Stimulated activated CD8-positive, alpha-beta memory T cell treated with anti-CD3 and anti-CD28 coated beads, Interleukin-12 subunit alpha, Interleukin-12 subunit beta, amount 100 ng/mL, for 24 hours (primary cell): ENCODE data around the gene LHPP.
"Not testable (repeated sequence)": the region's sequence is repeated elsewhere in the genome, so short reads cannot be mapped to it uniquely, and the experiment has no call there.

Source experiments
- DNase-seq: peaks from one replicate; pipeline ENCODE4 v3.0.0-alpha.2; 2020; ENCODE audit errors: extremely low read depth

Gene LHPP

GRCh38 chr10:124573726-124574455 lies 112.3 kb downstream of the LHPP start:
- no peak for DNase-seq

GRCh38 chr10:124574456-124575070 lies 112.9 kb downstream of the LHPP start:
- DNase-seq = no peak

GRCh38 chr10:124575107-124576035 lies 113.7 kb downstream of the LHPP start:
- no peak for DNase-seq

GRCh38 chr10:124576526-124577420 lies 115.2 kb downstream of the LHPP start:
- no peak for DNase-seq

GRCh38 chr10:124577651-124578050 lies 116.0 kb downstream of the LHPP start:
- no peak for DNase-seq

GRCh38 chr10:124578231-124579010 lies 116.8 kb downstream of the LHPP start:
- DNase-seq = no peak

GRCh38 chr10:124579011-124579399 lies 117.4 kb downstream of the LHPP start:
- DNase-seq = no peak

GRCh38 chr10:124586142-124586541 lies 124.5 kb downstream of the LHPP start:
- DNase-seq = no peak

GRCh38 chr10:124587811-124588211 lies 126.2 kb downstream of the LHPP start:
- DNase-seq = no peak

GRCh38 chr10:124588341-124588735 lies 126.7 kb downstream of the LHPP start:
- not testable (repeated sequence) for DNase-seq

- DNase-seq = no peak
Observed at GRCh38 chr10:124588736-124589490, 127.3 kb downstream of the LHPP start.

- DNase-seq = no peak
Observed at GRCh38 chr10:124589491-124590041, 127.9 kb downstream of the LHPP start.

GRCh38 chr10:124590216-124591122 lies 128.8 kb downstream of the LHPP start:
- no peak for DNase-seq

- DNase-seq = no peak
Observed at GRCh38 chr10:124591123-124591495, 129.5 kb downstream of the LHPP start.

GRCh38 chr10:124592101-124592500 lies 130.5 kb downstream of the LHPP start:
- DNase-seq = no peak

- DNase-seq = no peak
Observed at GRCh38 chr10:124592736-124593430, 131.3 kb downstream of the LHPP start.

- DNase-seq = no peak
Observed at GRCh38 chr10:124593431-124593985, 131.9 kb downstream of the LHPP start.

- no peak for DNase-seq
Observed at GRCh38 chr10:124594240-124594639, 132.6 kb downstream of the LHPP start.
